Endothelial cell of umbilical vein (primary cell): Measurements from ENCODE around the gene NTF4. TPM values are rescaled to one million over a fixed set of nuclear protein-coding genes. Genes with fewer than 3 reads are reported as not detected.

Source experiments
- BruUV-seq: library from RNA; stranded (reverse); fragments of 400-500 nt; replicated peaks from 2 replicates; lab custom pipeline; 2021; lab: Mats Ljungman, UMichigan
- CTCF ChIA-PET: fragments of 300-600, 350-600 bp; sonication (Branson Sonifier 250); formaldehyde crosslinking; loops from one replicate; lab custom pipeline; 2021; ENCODE audit warnings: antibody characterized with exemption, inconsistent platforms; lab: Charles Lee
- POLR2A ChIA-PET: fragments of 300-600, 350-600 bp; sonication (Branson Sonifier 250); formaldehyde crosslinking; loops from one replicate; lab custom pipeline; 2021; ENCODE audit warnings: antibody characterized with exemption, inconsistent platforms; lab: Charles Lee
- DNase-seq: peaks from one replicate; pipeline ENCODE4 v3.0.0-alpha.2; 2011; ENCODE audit warnings: low read depth, low spot score
- FAIRE-seq: peaks from 2 replicates; lab custom pipeline; 2011; peaks lifted over from hg19 to GRCh38; lab: Jason Lieb, UNC
- H2AFZ ChIP-seq: 2 replicates; pipeline ENCODE4 v1.6.0; 2012; ENCODE audit warnings: low read depth, low read length, control low read depth, inconsistent platforms
- H3K27ac ChIP-seq: 2 replicates; pipeline ENCODE4 v1.5.1; 2011; ENCODE audit warnings: low read depth, mild to moderate bottlenecking, control low read depth, low read length, moderate library complexity; ENCODE audit not compliant: insufficient read depth
- H3K27me3 ChIP-seq, 2 experiments: 2 replicates each; pipeline versions ENCODE4 v1.6.0 to v1.6.1; 2011; ENCODE audit warnings: low read length in 2 of 2, mixed read lengths in 1 of 2; ENCODE audit not compliant: control insufficient read depth in 2 of 2, insufficient read depth in 2 of 2
- H3K36me3 ChIP-seq, 2 experiments: 2 replicates in 1 of 2; 3 replicates in 1 of 2; pipeline ENCODE4 v1.5.1; 2011; ENCODE audit warnings: low read length in 2 of 2, mild to moderate bottlenecking in 1 of 2, moderate library complexity in 1 of 2; ENCODE audit not compliant: control insufficient read depth in 2 of 2, insufficient read depth in 2 of 2; ENCODE audit errors: extremely low read depth in 1 of 2
- H3K4me1 ChIP-seq: 3 replicates; pipeline ENCODE4 v1.5.1; 2011; ENCODE audit warnings: mild to moderate bottlenecking, low read length; ENCODE audit not compliant: control insufficient read depth, insufficient read depth; ENCODE audit errors: extremely low read depth
- H3K4me2 ChIP-seq: 2 replicates; pipeline ENCODE4 v1.6.1; 2011; ENCODE audit warnings: low read length, control low read depth, mixed read lengths; ENCODE audit not compliant: insufficient read depth
- H3K4me3 ChIP-seq, 3 experiments: fragments of 200-600 bp in 1 of 3; sonication (generic), shearing (Covaris generic) in 1 of 3; replicated peaks in 1 of 3; 2 replicates each; pipeline ENCODE4 v1.5.1; 2011 to 2016; ENCODE audit warnings: control low read depth in 3 of 3, low read length in 3 of 3, mild to moderate bottlenecking in 2 of 3, inconsistent platforms in 1 of 3, low read depth in 1 of 3, moderate library complexity in 1 of 3; ENCODE audit not compliant: insufficient read depth in 1 of 3
- H3K79me2 ChIP-seq: 2 replicates; pipeline ENCODE4 v1.6.0; 2012; ENCODE audit warnings: low read length, inconsistent platforms; ENCODE audit not compliant: control insufficient read depth, insufficient read depth
- H3K9ac ChIP-seq: replicated peaks from 2 replicates; pipeline ENCODE3; 2011; ENCODE audit warnings: low read length, control low read depth; ENCODE audit not compliant: insufficient read depth; ENCODE audit errors: extremely low read depth
- H3K9me1 ChIP-seq: replicated peaks from 3 replicates; pipeline ENCODE4 v1.6.0; 2011; ENCODE audit warnings: mild to moderate bottlenecking, low read length; ENCODE audit not compliant: control insufficient read depth, insufficient read depth; ENCODE audit errors: extremely low read depth
- H3K9me3 ChIP-seq: replicated peaks from 2 replicates; pipeline ENCODE4 v1.5.1; 2012; ENCODE audit warnings: low read length, inconsistent platforms; ENCODE audit not compliant: control insufficient read depth, insufficient read depth
- H4K20me1 ChIP-seq: replicated peaks from 2 replicates; pipeline ENCODE3; 2011; ENCODE audit warnings: mild to moderate bottlenecking, low read length; ENCODE audit not compliant: control insufficient read depth, insufficient read depth; ENCODE audit errors: extremely low read depth
- EZH2 ChIP-seq: IDR thresholded peaks from 2 replicates; pipeline ENCODE4 v1.6.1; 2012; ENCODE audit warnings: borderline replicate concordance, low read depth, mild to moderate bottlenecking, moderate library complexity, low read length, inconsistent platforms; ENCODE audit not compliant: severe bottlenecking
- FOS ChIP-seq: IDR thresholded peaks from 2 replicates; pipeline ENCODE4 v1.6.1; 2011; ENCODE audit warnings: mild to moderate bottlenecking, low read length, moderate library complexity, borderline replicate concordance; ENCODE audit not compliant: insufficient read depth
- GATA2 ChIP-seq: IDR thresholded peaks from 2 replicates; pipeline ENCODE4 v1.7.0; 2011; ENCODE audit warnings: low read depth, mild to moderate bottlenecking, moderate library complexity, mixed read lengths, low read length; ENCODE audit not compliant: insufficient read length, insufficient read depth
- JUN ChIP-seq: IDR thresholded peaks from 2 replicates; pipeline ENCODE4 v1.6.1; 2011; ENCODE audit warnings: borderline replicate concordance, low read depth; ENCODE audit not compliant: insufficient read length, insufficient read depth
- MYC ChIP-seq: IDR thresholded peaks from one replicate; pipeline ENCODE4 v1.6.1; 2011; ENCODE audit warnings: mild to moderate bottlenecking, low read depth, low read length
- POLR2A ChIP-seq: IDR thresholded peaks from 2 replicates; pipeline ENCODE4 v1.6.1; 2012; ENCODE audit warnings: low read depth, mild to moderate bottlenecking, control low read depth, low read length
- POLR2AphosphoS5 ChIP-seq: IDR thresholded peaks from 2 replicates; pipeline ENCODE4 v1.6.1; 2012; ENCODE audit warnings: low read depth, mild to moderate bottlenecking, control low read depth, low read length, moderate library complexity; ENCODE audit not compliant: insufficient read depth
- dilution Hi-C: fragments of 300-500 bp; cut with MboI; formaldehyde crosslinking; loops from one replicate; pipeline ENCODE4 v1.15.0; 2019; ENCODE audit warnings: low sequenced_read_pairs; ENCODE audit not compliant: extremely low pct_ligation_motif_present
- intact Hi-C: fragments of 100-400 bp; cut with micrococcal nuclease; formaldehyde crosslinking; loops from one replicate; pipeline ENCODE4 v1.10.0; 2022
- polyA plus RNA-seq, 4 experiments: library from polyadenylated mRNA; depleted of rRNA in 3 of 4; stranded (reverse) in 3 of 4; unstranded in 1 of 4; fragments of >200 nt; gene quantifications; 2 replicates each; pipeline versions ENCODE4 v1.2.1 to v1.2.3, GENCODE V29; 2011 to 2012; ENCODE audit warnings: missing spikeins in 1 of 4
- total RNA-seq: library from RNA; stranded (reverse); gene quantifications from 2 replicates; pipeline ENCODE4 v1.2.3, GENCODE V29; 2021
- TF ChIP-seq, protein P1 (sequence below): IDR thresholded peaks from 2 replicates; pipeline ENCODE4 v1.6.1; 2011; ENCODE audit not compliant: insufficient read depth, insufficient read length
- TF ChIP-seq, protein P2 (sequence below), 2 donors: IDR thresholded peaks; 1 replicate in 1 of 2; 2 replicates in 1 of 2; pipeline ENCODE4 v1.5.1; 2011; ENCODE audit warnings: low read length in 2 of 2, mild to moderate bottlenecking in 2 of 2, moderate library complexity in 2 of 2, control low read depth in 1 of 2, inconsistent platforms in 1 of 2, low read depth in 1 of 2; ENCODE audit not compliant: insufficient read depth in 1 of 2; ENCODE audit errors: extremely low read depth in 1 of 2

Gene NTF4
- total and polyA plus RNA-seq, 2 donors (not counting 3 experiments of a cell fraction or from before 2014, with no cell fraction given) = not detected

DNA sequence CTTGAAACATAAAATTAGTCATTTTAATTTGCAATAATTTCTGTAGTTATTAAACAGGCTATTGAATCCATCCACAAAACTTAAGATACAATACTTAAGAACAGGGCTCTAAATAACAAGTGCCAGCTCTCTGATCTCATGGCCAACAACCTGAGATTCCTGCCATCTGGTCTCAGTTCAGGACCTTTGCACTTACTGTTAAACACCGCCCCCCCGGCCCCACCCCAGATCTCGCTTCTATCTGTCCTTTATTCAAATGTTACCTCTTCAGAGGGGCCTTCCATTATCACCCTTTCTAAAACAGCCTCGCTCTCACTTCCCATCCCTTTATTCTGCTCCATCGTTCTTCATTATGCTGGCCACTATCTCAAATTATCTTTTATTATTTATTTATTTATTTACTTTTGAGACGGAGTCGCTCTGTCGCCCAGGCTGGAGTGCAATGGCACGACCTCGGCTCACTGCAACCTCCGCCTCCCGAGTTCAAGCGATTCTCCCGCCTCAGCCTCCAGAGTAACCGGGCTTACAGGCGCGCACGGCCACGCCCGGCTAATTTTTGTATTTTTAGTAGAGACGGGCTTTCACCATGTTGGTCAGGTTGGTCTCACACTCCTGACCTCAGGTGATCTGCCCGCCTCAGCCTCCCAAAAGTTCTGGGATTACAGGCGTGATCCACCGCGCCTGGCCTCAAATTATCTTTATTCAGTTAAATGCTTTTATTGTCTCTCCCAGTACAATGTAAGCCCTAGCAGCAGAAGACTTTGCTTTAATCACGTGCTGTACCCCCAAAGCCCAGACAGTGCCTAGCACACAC, 19.8 kb upstream of the NTF4 start:
- H3K4me1 ChIP-seq = peaks cover 14% of the 10 kb centered on the region
- H3K79me2 ChIP-seq = peaks cover 37% of the 10 kb centered on the region
- peaks cover 2% of the 10 kb centered on the region for H4K20me1 ChIP-seq
- POLR2A ChIA-PET = no interaction called here
- CTCF ChIA-PET = interaction anchor here (2.5 kb wide), 1 partner anchor 14 kb away, joined by 9 read pairs; no protein-coding TSS in a partner anchor
- H3K36me3 ChIP-seq = peaks cover 0 to 14% of the 10 kb centered on the region in 2 experiments
- DNase-seq = no peak
- H3K9ac ChIP-seq = peak overlapping the region; percentile 97
- FAIRE-seq = peak; percentile 49
- H3K9me3 ChIP-seq = no peaks in the 10 kb centered on the region
- H3K4me2 ChIP-seq = peak overlapping the region; percentile 26
- H2AFZ ChIP-seq = peak overlapping the region; percentile 80
- H3K27ac ChIP-seq = peak overlapping the region; percentile 73
- H3K4me3 ChIP-seq = peak overlapping the region in 2 of 3 experiments; percentile 18 to 25
- H3K27me3 ChIP-seq = peaks cover 2 to 3% of the 10 kb centered on the region in 2 experiments
- no peaks in the 10 kb centered on the region for H3K9me1 ChIP-seq
- BruUV-seq = TSS peak; percentile 77
- TF ChIP-seq POLR2A = no peak
- no peak for TF ChIP-seq MYC
- TF ChIP-seq FOS = no peak
- TF ChIP-seq, protein P1, sequence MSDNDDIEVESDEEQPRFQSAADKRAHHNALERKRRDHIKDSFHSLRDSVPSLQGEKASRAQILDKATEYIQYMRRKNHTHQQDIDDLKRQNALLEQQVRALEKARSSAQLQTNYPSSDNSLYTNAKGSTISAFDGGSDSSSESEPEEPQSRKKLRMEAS = no peak
- TF ChIP-seq, protein P2, sequence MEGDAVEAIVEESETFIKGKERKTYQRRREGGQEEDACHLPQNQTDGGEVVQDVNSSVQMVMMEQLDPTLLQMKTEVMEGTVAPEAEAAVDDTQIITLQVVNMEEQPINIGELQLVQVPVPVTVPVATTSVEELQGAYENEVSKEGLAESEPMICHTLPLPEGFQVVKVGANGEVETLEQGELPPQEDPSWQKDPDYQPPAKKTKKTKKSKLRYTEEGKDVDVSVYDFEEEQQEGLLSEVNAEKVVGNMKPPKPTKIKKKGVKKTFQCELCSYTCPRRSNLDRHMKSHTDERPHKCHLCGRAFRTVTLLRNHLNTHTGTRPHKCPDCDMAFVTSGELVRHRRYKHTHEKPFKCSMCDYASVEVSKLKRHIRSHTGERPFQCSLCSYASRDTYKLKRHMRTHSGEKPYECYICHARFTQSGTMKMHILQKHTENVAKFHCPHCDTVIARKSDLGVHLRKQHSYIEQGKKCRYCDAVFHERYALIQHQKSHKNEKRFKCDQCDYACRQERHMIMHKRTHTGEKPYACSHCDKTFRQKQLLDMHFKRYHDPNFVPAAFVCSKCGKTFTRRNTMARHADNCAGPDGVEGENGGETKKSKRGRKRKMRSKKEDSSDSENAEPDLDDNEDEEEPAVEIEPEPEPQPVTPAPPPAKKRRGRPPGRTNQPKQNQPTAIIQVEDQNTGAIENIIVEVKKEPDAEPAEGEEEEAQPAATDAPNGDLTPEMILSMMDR (IDR thresholded peaks at IDR 0.05; ENCODE audit: extremely low read depth in 1 of 2, insufficient read depth in 1 of 2, low read depth in 1 of 2, low read length in 2 of 2) = no peak
- no peak for TF ChIP-seq POLR2AphosphoS5
- TF ChIP-seq JUN = no peak
- no peak for TF ChIP-seq EZH2
- TF ChIP-seq GATA2 = no peak
- dilution Hi-C loops = no loop called here
- intact Hi-C loops = loop anchor here (1.0 to 5.0 kb wide), 2 partner anchors 43 to 91 kb away; partner anchors contain the start of genes GYS1 and RUVBL2
